NCI-H2196 treated with DMSO at 0.1 percent for 48 hours (cell line): Measurements from ENCODE around the gene PAX7.
"Not testable (repeated sequence)": the region's sequence is repeated elsewhere in the genome, so short reads cannot be mapped to it uniquely, and the experiment has no call there.

Experiments
- DNase-seq: peaks from one replicate; lab custom pipeline; 2025; ENCODE audit not compliant: unreplicated experiment; lab: John Stamatoyannopoulos, UW

PAX7 gene

GRCh38 chr1:18657506-18658201 lies 27.0 kb downstream of the PAX7 start:
- no peak for DNase-seq

- no peak for DNase-seq
Measured at GRCh38 chr1:18658831-18659230, 28.2 kb downstream of the PAX7 start.

- DNase-seq: no peak
Measured at GRCh38 chr1:18661404-18662285, 31.0 kb downstream of the PAX7 start.

- DNase-seq: no peak
Measured at GRCh38 chr1:18662286-18662639, 31.6 kb downstream of the PAX7 start.

GRCh38 chr1:18666317-18666920 lies 35.8 kb downstream of the PAX7 start:
- DNase-seq: no peak

GRCh38 chr1:18667333-18667732 lies 36.7 kb downstream of the PAX7 start:
- no peak for DNase-seq

GRCh38 chr1:18668046-18668445 lies 37.4 kb downstream of the PAX7 start:
- no peak for DNase-seq

- DNase-seq: no peak
Measured at GRCh38 chr1:18668750-18669404, 38.2 kb downstream of the PAX7 start.

GRCh38 chr1:18670121-18670867 lies 39.6 kb downstream of the PAX7 start:
- no peak for DNase-seq

GRCh38 chr1:18670868-18671225 lies 40.2 kb downstream of the PAX7 start:
- DNase-seq: no peak

- DNase-seq: no peak
Measured at GRCh38 chr1:18673976-18674375, 43.3 kb downstream of the PAX7 start.

GRCh38 chr1:18676332-18676781 lies 45.7 kb downstream of the PAX7 start:
- no peak for DNase-seq

GRCh38 chr1:18681423-18681835 lies 50.8 kb downstream of the PAX7 start:
- peak; percentile 34 for DNase-seq

- DNase-seq: no peak
Measured at GRCh38 chr1:18682375-18682774, 51.7 kb downstream of the PAX7 start.

- DNase-seq: no peak
Measured at GRCh38 chr1:18684303-18684702, 53.7 kb downstream of the PAX7 start.

- no peak for DNase-seq
Measured at GRCh38 chr1:18686540-18686939, 55.9 kb downstream of the PAX7 start.

GRCh38 chr1:18687273-18687672 lies 56.6 kb downstream of the PAX7 start:
- DNase-seq: no peak

GRCh38 chr1:18691648-18692047 lies 61.0 kb downstream of the PAX7 start:
- DNase-seq: no peak

GRCh38 chr1:18693256-18694098 lies 62.8 kb downstream of the PAX7 start:
- DNase-seq: no peak

- not testable (repeated sequence) for DNase-seq
Measured at GRCh38 chr1:18694289-18694688, 63.6 kb downstream of the PAX7 start.
